ENCODE measurements around the gene LRP8. TPM values are rescaled to one million over a fixed set of nuclear protein-coding genes. Genes with fewer than 3 reads are reported as not detected.
"Not testable (repeated sequence)": the region's sequence is repeated elsewhere in the genome, so short reads cannot be mapped to it uniquely, and the experiment has no call there.

The LRP8 gene
- total and polyA plus RNA-seq, 2 donors (not counting 3 experiments of a cell fraction or from before 2014, with no cell fraction given): 40.9 to 62.2 TPM

GRCh38 chr1:53205496-53205895 is 122.4 kb downstream of the LRP8 start:
- H3K4me1 ChIP-seq (ENCODE audit: control insufficient read depth, extremely low read depth, insufficient read depth, low read length); H4K20me1 ChIP-seq (replicated peaks; ENCODE audit: control insufficient read depth, extremely low read depth, insufficient read depth, low read length); H3K9me1 ChIP-seq (replicated peaks; ENCODE audit: control insufficient read depth, extremely low read depth, insufficient read depth, low read length); H3K27me3 ChIP-seq (ENCODE audit: control insufficient read depth in 2 of 2, insufficient read depth in 2 of 2, low read length in 2 of 2); H3K4me2 ChIP-seq (ENCODE audit: insufficient read depth, low read length); FAIRE-seq; H3K4me3 ChIP-seq (replicated peaks in 1 of 3; ENCODE audit: insufficient read depth in 1 of 3, low read depth in 1 of 3, low read length in 3 of 3); H3K9ac ChIP-seq (replicated peaks; ENCODE audit: extremely low read depth, insufficient read depth, low read length); DNase-seq (ENCODE audit: low read depth, low spot score); H3K79me2 ChIP-seq (ENCODE audit: control insufficient read depth, insufficient read depth, low read length); CTCF ChIA-PET; H2AFZ ChIP-seq (ENCODE audit: low read depth, low read length); H3K9me3 ChIP-seq (replicated peaks; ENCODE audit: control insufficient read depth, insufficient read depth, low read length); POLR2A ChIA-PET; dilution Hi-C loops (cut with MboI; ENCODE audit: extremely low pct_ligation_motif_present, low sequenced_read_pairs); H3K27ac ChIP-seq (ENCODE audit: insufficient read depth, low read depth, low read length); intact Hi-C loops (cut with micrococcal nuclease); BruUV-seq (replicated peaks): not testable (repeated sequence)
- H3K36me3 ChIP-seq (ENCODE audit: control insufficient read depth in 2 of 2, extremely low read depth in 1 of 2, insufficient read depth in 2 of 2, low read length in 2 of 2): peaks cover 6 to 15% of the 10 kb centered on the region in 2 experiments

GRCh38 chr1:53203466-53203865 is 124.4 kb downstream of the LRP8 start:
- no TSS peak for BruUV-seq (replicated peaks)
- DNase-seq (ENCODE audit: low read depth, low spot score) (no peak), FAIRE-seq (no peak)
- H3K36me3 ChIP-seq (ENCODE audit: control insufficient read depth in 2 of 2, extremely low read depth in 1 of 2, insufficient read depth in 2 of 2, low read length in 2 of 2): peaks cover 3 to 9% of the 10 kb centered on the region in 2 experiments
- H3K4me3 ChIP-seq (replicated peaks in 1 of 3; ENCODE audit: insufficient read depth in 1 of 3, low read depth in 1 of 3, low read length in 3 of 3): no peak overlapping the region
- CTCF ChIA-PET: interaction anchor here (0.8 kb wide), 1 partner anchor 9 kb away, joined by 3 read pairs; no protein-coding TSS in a partner anchor
- no peaks in the 10 kb centered on the region for H3K27me3 ChIP-seq (ENCODE audit: control insufficient read depth in 2 of 2, insufficient read depth in 2 of 2, low read length in 2 of 2)
- H3K79me2 ChIP-seq (ENCODE audit: control insufficient read depth, insufficient read depth, low read length): no peaks in the 10 kb centered on the region
- no peaks in the 10 kb centered on the region for H4K20me1 ChIP-seq (replicated peaks; ENCODE audit: control insufficient read depth, extremely low read depth, insufficient read depth, low read length)
- no peak overlapping the region for H3K27ac ChIP-seq (ENCODE audit: insufficient read depth, low read depth, low read length)
- no peaks in the 10 kb centered on the region for H3K9me3 ChIP-seq (replicated peaks; ENCODE audit: control insufficient read depth, insufficient read depth, low read length)
- H2AFZ ChIP-seq (ENCODE audit: low read depth, low read length): no peak overlapping the region
- no peak for TF ChIP-seq MYC (IDR thresholded peaks at IDR 0.05; ENCODE audit: low read depth, low read length)
- TF ChIP-seq POLR2A (IDR thresholded peaks at IDR 0.05; ENCODE audit: low read depth, low read length): no peak
- no peak for TF ChIP-seq GATA2 (IDR thresholded peaks at IDR 0.05; ENCODE audit: insufficient read depth, insufficient read length, low read depth, low read length)
- TF ChIP-seq POLR2AphosphoS5 (IDR thresholded peaks at IDR 0.05; ENCODE audit: insufficient read depth, low read depth, low read length): no peak
- H3K9me1 ChIP-seq (replicated peaks; ENCODE audit: control insufficient read depth, extremely low read depth, insufficient read depth, low read length): no peaks in the 10 kb centered on the region
- H3K4me1 ChIP-seq (ENCODE audit: control insufficient read depth, extremely low read depth, insufficient read depth, low read length): no peaks in the 10 kb centered on the region
- no peak overlapping the region for H3K4me2 ChIP-seq (ENCODE audit: insufficient read depth, low read length)
- intact Hi-C loops (cut with micrococcal nuclease): no loop called here
- POLR2A ChIA-PET: no interaction called here
- H3K9ac ChIP-seq (replicated peaks; ENCODE audit: extremely low read depth, insufficient read depth, low read length): no peak overlapping the region
- dilution Hi-C loops (cut with MboI; ENCODE audit: extremely low pct_ligation_motif_present, low sequenced_read_pairs): no loop called here
